ENCODE measurements around the gene FPR2. TPM values are rescaled to one million over a fixed set of nuclear protein-coding genes. Genes with fewer than 3 reads are reported as not detected.

FPR2 gene
- total and polyA plus RNA-seq, 10 of the 15 experiments (the other 5 are each of a cell fraction or from before 2014, with no cell fraction given) = not detected

- TF ChIP-seq BCL3 (IDR thresholded peaks at IDR 0.05; ENCODE audit: borderline replicate concordance, insufficient read depth, low read depth, low read length, poor library complexity, severe bottlenecking) = no peak
- TF ChIP-seq, protein P1, sequence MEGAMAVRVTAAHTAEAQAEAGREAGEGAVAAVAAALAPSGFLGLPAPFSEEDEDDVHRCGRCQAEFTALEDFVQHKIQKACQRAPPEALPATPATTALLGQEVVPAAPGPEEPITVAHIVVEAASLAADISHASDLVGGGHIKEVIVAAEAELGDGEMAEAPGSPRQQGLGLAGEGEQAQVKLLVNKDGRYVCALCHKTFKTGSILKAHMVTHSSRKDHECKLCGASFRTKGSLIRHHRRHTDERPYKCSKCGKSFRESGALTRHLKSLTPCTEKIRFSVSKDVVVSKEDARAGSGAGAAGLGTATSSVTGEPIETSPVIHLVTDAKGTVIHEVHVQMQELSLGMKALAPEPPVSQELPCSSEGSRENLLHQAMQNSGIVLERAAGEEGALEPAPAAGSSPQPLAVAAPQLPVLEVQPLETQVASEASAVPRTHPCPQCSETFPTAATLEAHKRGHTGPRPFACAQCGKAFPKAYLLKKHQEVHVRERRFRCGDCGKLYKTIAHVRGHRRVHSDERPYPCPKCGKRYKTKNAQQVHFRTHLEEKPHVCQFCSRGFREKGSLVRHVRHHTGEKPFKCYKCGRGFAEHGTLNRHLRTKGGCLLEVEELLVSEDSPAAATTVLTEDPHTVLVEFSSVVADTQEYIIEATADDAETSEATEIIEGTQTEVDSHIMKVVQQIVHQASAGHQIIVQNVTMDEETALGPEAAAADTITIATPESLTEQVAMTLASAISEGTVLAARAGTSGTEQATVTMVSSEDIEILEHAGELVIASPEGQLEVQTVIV (IDR thresholded peaks at IDR 0.05; ENCODE audit: borderline replicate concordance, partially characterized antibody) = no peak
- no peak for TF ChIP-seq RFX5 (IDR thresholded peaks at IDR 0.05; ENCODE audit: low read depth, low read length)
- TF ChIP-seq ZNF217 (IDR thresholded peaks at IDR 0.05) = no peak
- TF ChIP-seq LARP7 (IDR thresholded peaks at IDR 0.05) = no peak
- TF ChIP-seq, protein P2, sequence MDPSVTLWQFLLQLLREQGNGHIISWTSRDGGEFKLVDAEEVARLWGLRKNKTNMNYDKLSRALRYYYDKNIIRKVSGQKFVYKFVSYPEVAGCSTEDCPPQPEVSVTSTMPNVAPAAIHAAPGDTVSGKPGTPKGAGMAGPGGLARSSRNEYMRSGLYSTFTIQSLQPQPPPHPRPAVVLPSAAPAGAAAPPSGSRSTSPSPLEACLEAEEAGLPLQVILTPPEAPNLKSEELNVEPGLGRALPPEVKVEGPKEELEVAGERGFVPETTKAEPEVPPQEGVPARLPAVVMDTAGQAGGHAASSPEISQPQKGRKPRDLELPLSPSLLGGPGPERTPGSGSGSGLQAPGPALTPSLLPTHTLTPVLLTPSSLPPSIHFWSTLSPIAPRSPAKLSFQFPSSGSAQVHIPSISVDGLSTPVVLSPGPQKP (IDR thresholded peaks at IDR 0.05; ENCODE audit: low read depth, low read length) = no peak
- TF ChIP-seq IKZF2 (IDR thresholded peaks at IDR 0.05) = no peak
Observed at GRCh38 chr19:51820011-51820410, 59.0 kb downstream of the FPR2 start (continued).

Other genes starting within 250 kb of the FPR2 start
Only the 7 nearest of the 13 such genes appear.
- 1.9 and 2.5 TPM in 2 replicates for gene SIGLEC5, start 130.8 kb upstream of the FPR2 start, total RNA-seq (2014; rRNA removed)
- gene SIGLEC5, start 130.8 kb upstream of the FPR2 start, total RNA-seq (2014; rRNA removed; fragmentation: Illumina TruSeq; extraction: Trizol) = 1.2 and 1.5 TPM in 2 replicates
- 1.1 TPM in 1 of 2 replicates, not detected in the other for gene SIGLEC5, start 130.8 kb upstream of the FPR2 start, total RNA-seq (2021)
- 0.45 TPM in 1 of 2 replicates, not detected in the other for gene SIGLEC5, start 130.8 kb upstream of the FPR2 start, polyA plus RNA-seq (2011; rRNA removed)
- gene SIGLEC5, start 130.8 kb upstream of the FPR2 start, polyA plus RNA-seq (2014; fragmentation: Illumina TruSeq; extraction: Trizol) = 0.44 and 1.4 TPM in 2 replicates
- gene SIGLEC5, start 130.8 kb upstream of the FPR2 start, polyA plus RNA-seq (2014; fragmentation: Nextera tagmentation; extraction: Ambion mirVana) = under 1 TPM; 0.05 to 0.06 TPM
- not detected in 2 replicates for gene SIGLEC5, start 130.8 kb upstream of the FPR2 start, polyA plus RNA-seq (2014; rRNA removed)
- 1 to 10 TPM; 1.6 to 1.8 TPM for gene SIGLEC5, start 130.8 kb upstream of the FPR2 start, polyA plus RNA-seq (2016; fragmentation: Nextera tagmentation; extraction: Ambion mirVana)
- gene SIGLEC14, start 114.4 kb upstream of the FPR2 start, total RNA-seq (2014; rRNA removed) = 4.4 and 6.7 TPM in 2 replicates
- gene SIGLEC14, start 114.4 kb upstream of the FPR2 start, total RNA-seq (2014; rRNA removed; fragmentation: Illumina TruSeq; extraction: Trizol) = 2.9 and 3.2 TPM in 2 replicates
- 6.2 and 6.8 TPM in 2 replicates for gene SIGLEC14, start 114.4 kb upstream of the FPR2 start, total RNA-seq (2021)
- gene SIGLEC14, start 114.4 kb upstream of the FPR2 start, polyA plus RNA-seq (2011; rRNA removed) = 0.72 and 1.6 TPM in 2 replicates
- 4.8 and 5.0 TPM in 2 replicates for gene SIGLEC14, start 114.4 kb upstream of the FPR2 start, polyA plus RNA-seq (2014; fragmentation: Illumina TruSeq; extraction: Trizol)
- under 1 TPM; 0.57 to 0.82 TPM for gene SIGLEC14, start 114.4 kb upstream of the FPR2 start, polyA plus RNA-seq (2014; fragmentation: Nextera tagmentation; extraction: Ambion mirVana)
- gene SIGLEC14, start 114.4 kb upstream of the FPR2 start, polyA plus RNA-seq (2014; rRNA removed) = 4.4 and 4.6 TPM in 2 replicates
- 1 to 10 TPM; 7.1 to 8.4 TPM for gene SIGLEC14, start 114.4 kb upstream of the FPR2 start, polyA plus RNA-seq (2016; fragmentation: Nextera tagmentation; extraction: Ambion mirVana)
- gene SPACA6, start 67.8 kb upstream of the FPR2 start, total RNA-seq (2014; rRNA removed) = 4.6 and 4.8 TPM in 2 replicates
- gene SPACA6, start 67.8 kb upstream of the FPR2 start, total RNA-seq (2014; rRNA removed; fragmentation: Illumina TruSeq; extraction: Trizol) = 0.78 and 1.1 TPM in 2 replicates
- 2.2 and 3.2 TPM in 2 replicates for gene SPACA6, start 67.8 kb upstream of the FPR2 start, total RNA-seq (2021)
- 0.27 and 0.87 TPM in 2 replicates for gene SPACA6, start 67.8 kb upstream of the FPR2 start, polyA plus RNA-seq (2011; rRNA removed)
- gene SPACA6, start 67.8 kb upstream of the FPR2 start, polyA plus RNA-seq (2014; fragmentation: Illumina TruSeq; extraction: Trizol) = 0.31 and 1.1 TPM in 2 replicates
- 1 to 10 TPM; 1.2 to 1.3 TPM for gene SPACA6, start 67.8 kb upstream of the FPR2 start, polyA plus RNA-seq (2014; fragmentation: Nextera tagmentation; extraction: Ambion mirVana)
- gene SPACA6, start 67.8 kb upstream of the FPR2 start, polyA plus RNA-seq (2014; rRNA removed) = 4.2 and 4.7 TPM in 2 replicates
- gene SPACA6, start 67.8 kb upstream of the FPR2 start, polyA plus RNA-seq (2016; fragmentation: Nextera tagmentation; extraction: Ambion mirVana) = 1 to 10 TPM; 3.0 to 6.5 TPM
- gene HAS1, start 37.2 kb upstream of the FPR2 start, total RNA-seq (2014; rRNA removed) = not detected in 2 replicates
- not detected in 2 replicates for gene HAS1, start 37.2 kb upstream of the FPR2 start, total RNA-seq (2014; rRNA removed; fragmentation: Illumina TruSeq; extraction: Trizol)
- not detected in 2 replicates for gene HAS1, start 37.2 kb upstream of the FPR2 start, total RNA-seq (2021)
- gene HAS1, start 37.2 kb upstream of the FPR2 start, polyA plus RNA-seq (2011; rRNA removed) = not detected in 2 replicates
- gene HAS1, start 37.2 kb upstream of the FPR2 start, polyA plus RNA-seq (2014; fragmentation: Illumina TruSeq; extraction: Trizol) = not detected in 2 replicates
- not detected for gene HAS1, start 37.2 kb upstream of the FPR2 start, polyA plus RNA-seq (2014; fragmentation: Nextera tagmentation; extraction: Ambion mirVana)
- gene HAS1, start 37.2 kb upstream of the FPR2 start, polyA plus RNA-seq (2014; rRNA removed) = not detected in 2 replicates
- not detected for gene HAS1, start 37.2 kb upstream of the FPR2 start, polyA plus RNA-seq (2016; fragmentation: Nextera tagmentation; extraction: Ambion mirVana)
- gene FPR1, start 9.3 kb upstream of the FPR2 start, total RNA-seq (2014; rRNA removed) = not detected in 2 replicates
- gene FPR1, start 9.3 kb upstream of the FPR2 start, total RNA-seq (2014; rRNA removed; fragmentation: Illumina TruSeq; extraction: Trizol) = not detected in 2 replicates
- gene FPR1, start 9.3 kb upstream of the FPR2 start, total RNA-seq (2021) = not detected in 2 replicates
- gene FPR1, start 9.3 kb upstream of the FPR2 start, polyA plus RNA-seq (2011; rRNA removed) = not detected in 2 replicates
- gene FPR1, start 9.3 kb upstream of the FPR2 start, polyA plus RNA-seq (2014; fragmentation: Illumina TruSeq; extraction: Trizol) = not detected in 2 replicates
- gene FPR1, start 9.3 kb upstream of the FPR2 start, polyA plus RNA-seq (2014; fragmentation: Nextera tagmentation; extraction: Ambion mirVana) = not detected
- gene FPR1, start 9.3 kb upstream of the FPR2 start, polyA plus RNA-seq (2014; rRNA removed) = not detected in 2 replicates
- gene FPR1, start 9.3 kb upstream of the FPR2 start, polyA plus RNA-seq (2016; fragmentation: Nextera tagmentation; extraction: Ambion mirVana) = not detected
- gene FPR3, start 34.0 kb downstream of the FPR2 start, total RNA-seq (2014; rRNA removed) = not detected in 2 replicates
- not detected in 2 replicates for gene FPR3, start 34.0 kb downstream of the FPR2 start, total RNA-seq (2014; rRNA removed; fragmentation: Illumina TruSeq; extraction: Trizol)
- gene FPR3, start 34.0 kb downstream of the FPR2 start, total RNA-seq (2021) = not detected in 2 replicates
- not detected in 2 replicates for gene FPR3, start 34.0 kb downstream of the FPR2 start, polyA plus RNA-seq (2011; rRNA removed)
- gene FPR3, start 34.0 kb downstream of the FPR2 start, polyA plus RNA-seq (2014; fragmentation: Illumina TruSeq; extraction: Trizol) = not detected in 2 replicates
- gene FPR3, start 34.0 kb downstream of the FPR2 start, polyA plus RNA-seq (2014; fragmentation: Nextera tagmentation; extraction: Ambion mirVana) = not detected
- not detected in 2 replicates for gene FPR3, start 34.0 kb downstream of the FPR2 start, polyA plus RNA-seq (2014; rRNA removed)
- not detected for gene FPR3, start 34.0 kb downstream of the FPR2 start, polyA plus RNA-seq (2016; fragmentation: Nextera tagmentation; extraction: Ambion mirVana)
- gene ZNF577, start 126.8 kb downstream of the FPR2 start, total RNA-seq (2014; rRNA removed) = 5.6 and 6.0 TPM in 2 replicates
- gene ZNF577, start 126.8 kb downstream of the FPR2 start, total RNA-seq (2014; rRNA removed; fragmentation: Illumina TruSeq; extraction: Trizol) = 5.9 and 6.7 TPM in 2 replicates
- 4.3 and 6.1 TPM in 2 replicates for gene ZNF577, start 126.8 kb downstream of the FPR2 start, total RNA-seq (2021)
- gene ZNF577, start 126.8 kb downstream of the FPR2 start, polyA plus RNA-seq (2011; rRNA removed) = 5.6 and 8.4 TPM in 2 replicates
- gene ZNF577, start 126.8 kb downstream of the FPR2 start, polyA plus RNA-seq (2014; fragmentation: Illumina TruSeq; extraction: Trizol) = 5.1 and 6.9 TPM in 2 replicates
- 1 to 10 TPM; 1.0 to 1.4 TPM for gene ZNF577, start 126.8 kb downstream of the FPR2 start, polyA plus RNA-seq (2014; fragmentation: Nextera tagmentation; extraction: Ambion mirVana)
- gene ZNF577, start 126.8 kb downstream of the FPR2 start, polyA plus RNA-seq (2014; rRNA removed) = 2.8 and 3.9 TPM in 2 replicates
- 1 to 10 TPM; 2.9 TPM for gene ZNF577, start 126.8 kb downstream of the FPR2 start, polyA plus RNA-seq (2016; fragmentation: Nextera tagmentation; extraction: Ambion mirVana)

All from GM12878 (cell line).